ENCODE data around the gene DLG2.
"Not testable (repeated sequence)": the region's sequence is repeated elsewhere in the genome, so short reads cannot be mapped to it uniquely, and the experiment has no call there.

The DLG2 gene

DNA sequence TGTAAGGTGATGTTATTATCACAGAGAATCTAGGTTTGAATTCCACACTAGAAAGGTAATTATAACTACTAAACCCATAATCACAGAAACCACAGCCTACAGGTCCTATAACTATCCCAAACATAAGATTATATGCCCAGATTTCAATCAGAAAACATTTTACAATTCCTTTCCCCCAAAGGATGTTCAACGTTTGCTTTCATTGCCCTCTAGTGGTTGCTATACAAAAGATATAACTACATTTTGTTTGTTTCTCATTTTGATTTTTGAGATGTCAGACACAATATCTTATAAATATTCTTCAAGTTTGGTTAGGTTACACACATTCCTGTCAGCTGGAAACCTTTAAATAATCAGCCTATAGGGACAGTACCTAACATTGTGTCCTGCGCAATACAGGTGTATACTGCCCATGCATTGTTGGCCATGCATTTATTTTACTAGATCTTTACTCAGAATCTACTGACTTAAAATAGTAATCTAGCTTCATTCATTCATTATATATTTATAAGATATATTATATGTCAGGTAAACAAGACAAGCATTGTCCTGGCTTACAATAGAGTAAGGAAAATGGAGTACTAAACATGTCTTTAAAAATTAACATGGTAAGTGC, 1810.5 kb downstream of the DLG2 start:
- no peak for DNase-seq

DNA sequence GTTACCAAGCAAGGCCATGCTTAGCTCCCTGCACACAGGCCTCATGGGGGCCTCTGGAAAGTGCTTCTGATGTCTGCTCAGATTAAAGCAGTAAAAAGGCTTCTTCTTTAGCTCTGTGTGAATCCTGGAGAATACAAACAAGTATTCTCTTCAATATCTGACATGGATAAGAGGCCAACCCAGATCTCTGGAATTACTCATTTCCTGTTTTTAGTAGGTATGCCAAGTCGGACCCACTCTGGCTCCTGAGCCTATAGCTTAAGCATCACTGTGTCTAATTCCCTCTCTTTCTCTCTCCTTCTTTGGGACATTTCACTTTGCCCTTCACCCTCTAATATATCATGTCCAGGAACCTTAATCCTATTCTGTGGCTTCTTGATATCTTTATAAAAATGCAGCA, 1811.4 kb downstream of the DLG2 start:
- no peak for DNase-seq

DNA sequence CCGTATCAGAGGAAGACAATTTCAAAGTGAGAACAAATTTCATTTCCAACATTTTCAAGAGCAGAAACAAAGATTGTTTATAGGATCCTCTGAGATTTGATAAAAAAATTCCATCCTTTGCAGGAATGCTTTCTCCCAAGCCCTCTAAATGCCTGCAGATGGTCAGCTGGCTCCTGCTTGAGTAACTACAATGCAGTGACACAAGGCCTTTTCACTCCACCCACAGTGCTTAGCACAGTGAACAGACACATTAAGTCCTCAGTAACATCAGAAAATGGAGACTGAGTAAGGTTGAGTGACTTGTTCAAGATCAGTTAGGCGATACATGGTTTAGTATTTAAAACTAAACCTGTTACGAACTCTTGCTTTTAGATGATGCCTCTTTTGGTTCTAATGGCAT, 1813.8 kb downstream of the DLG2 start:
- no peak for DNase-seq

DNA sequence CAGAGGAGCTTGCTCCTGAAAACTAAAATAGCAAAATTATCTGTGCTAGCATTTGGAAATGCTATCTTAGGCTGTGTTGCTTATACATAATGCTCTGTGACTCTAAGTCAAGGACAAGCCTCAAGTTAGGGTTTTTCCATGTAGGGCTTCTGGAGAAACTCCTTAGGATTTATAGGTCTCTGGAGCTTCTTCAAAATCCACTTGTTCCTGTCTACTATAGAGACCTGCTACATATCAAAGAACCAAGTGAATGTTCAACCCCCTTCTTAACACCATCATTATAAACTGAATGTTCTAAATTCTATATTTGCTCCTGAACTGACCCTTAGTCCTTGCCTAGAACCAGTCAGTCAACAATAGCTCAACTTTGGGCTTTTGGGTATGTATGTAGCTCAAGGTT, 1817.9 kb downstream of the DLG2 start:
- DNase-seq, result no peak

DNA sequence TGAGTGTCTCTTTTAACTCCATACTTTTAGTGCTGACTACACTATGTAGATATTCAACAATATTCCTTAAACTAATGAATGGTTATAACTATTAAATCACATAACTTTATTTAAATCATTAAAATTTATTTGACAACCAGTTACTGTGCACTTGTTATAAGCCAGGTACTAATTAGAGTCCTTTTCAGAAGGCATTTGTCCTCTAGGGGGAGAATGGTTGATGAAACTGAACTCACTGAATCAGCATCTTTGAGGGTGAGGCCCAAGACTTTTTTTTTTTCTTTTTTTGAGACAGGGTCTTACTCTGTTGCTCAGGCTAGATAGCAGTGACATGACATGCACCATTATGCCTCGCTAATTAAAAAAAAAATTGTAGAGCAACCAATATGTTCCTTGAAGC, 1825.3 kb downstream of the DLG2 start:
- DNase-seq, result no peak

DNA sequence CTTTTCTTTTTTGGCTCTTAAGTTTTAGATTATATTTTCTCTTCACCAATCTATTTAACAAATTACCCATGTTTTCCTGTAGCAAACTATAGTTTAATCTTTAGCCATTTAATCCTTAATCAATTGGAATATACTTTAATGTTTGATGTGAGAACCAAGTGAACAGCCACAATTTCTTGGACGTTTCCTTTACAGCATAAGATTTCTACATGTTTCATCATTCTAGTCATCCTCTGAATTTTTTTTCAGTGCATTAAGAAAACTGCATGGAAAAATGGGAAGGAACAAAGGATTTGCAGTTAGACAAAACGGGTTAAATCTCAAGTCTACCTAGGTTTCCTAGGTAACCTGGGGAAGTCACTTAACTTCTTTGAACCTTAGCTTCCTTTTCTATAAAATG, 1833.8 kb downstream of the DLG2 start:
- DNase-seq, result no peak

DNA sequence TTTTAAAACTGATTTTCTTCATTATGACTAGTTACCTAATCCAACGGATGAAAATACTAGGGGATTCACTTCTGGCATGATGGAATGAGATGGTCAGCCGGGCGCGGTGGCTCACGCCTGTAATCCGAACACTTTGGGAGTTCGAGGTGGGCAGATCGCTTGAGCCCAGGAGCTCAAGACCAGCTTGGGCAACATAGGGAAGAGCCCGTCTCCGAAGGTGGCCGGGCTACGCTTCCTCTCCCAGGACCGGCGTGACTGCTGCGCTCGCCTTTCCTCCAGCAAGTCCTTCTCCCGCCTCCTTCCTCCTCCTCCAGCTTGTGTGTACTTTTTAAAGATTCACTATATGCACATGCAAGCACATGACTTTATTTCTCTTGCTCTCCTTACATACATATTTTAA, 1835.6 kb downstream of the DLG2 start:
- DNase-seq, result no peak

DNA sequence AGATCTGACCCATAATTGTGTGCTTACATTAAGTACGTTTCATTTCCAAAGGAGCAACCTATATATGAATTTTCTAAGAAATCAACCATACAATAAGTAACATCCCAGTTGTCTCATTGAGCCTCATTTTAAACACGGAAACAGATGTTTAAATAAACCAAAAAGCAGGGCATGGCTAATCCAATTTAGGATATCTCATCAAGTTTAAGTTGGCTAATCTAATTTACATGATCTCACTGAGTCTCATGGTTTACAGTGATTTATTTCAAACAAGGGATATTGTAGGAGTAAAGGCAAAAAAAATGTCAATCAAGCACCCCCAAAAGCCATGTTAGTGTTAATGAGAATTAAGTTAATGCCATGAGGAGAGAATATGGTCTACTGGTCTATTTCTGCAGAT, 1841.2 kb downstream of the DLG2 start:
- no peak for DNase-seq

DNA sequence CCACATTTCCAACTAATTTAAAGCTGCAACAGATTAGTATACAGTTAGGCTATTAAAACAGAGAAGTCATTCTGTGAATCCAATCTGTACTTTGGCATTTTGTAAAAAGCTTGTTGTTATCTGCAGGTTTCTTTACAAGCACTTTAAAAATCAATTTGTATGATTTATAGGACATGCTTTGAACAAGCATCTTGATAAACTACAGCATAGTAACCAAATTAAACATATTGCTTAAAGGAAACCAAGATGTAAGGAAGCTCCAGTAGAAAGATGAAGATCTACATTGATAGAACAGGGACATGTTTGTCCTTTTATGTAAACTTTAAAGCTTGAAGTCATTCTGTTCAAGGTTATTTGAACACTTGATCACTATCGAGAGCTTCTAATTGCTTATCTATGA, 1842.7 kb downstream of the DLG2 start:
- DNase-seq, result no peak

DNA sequence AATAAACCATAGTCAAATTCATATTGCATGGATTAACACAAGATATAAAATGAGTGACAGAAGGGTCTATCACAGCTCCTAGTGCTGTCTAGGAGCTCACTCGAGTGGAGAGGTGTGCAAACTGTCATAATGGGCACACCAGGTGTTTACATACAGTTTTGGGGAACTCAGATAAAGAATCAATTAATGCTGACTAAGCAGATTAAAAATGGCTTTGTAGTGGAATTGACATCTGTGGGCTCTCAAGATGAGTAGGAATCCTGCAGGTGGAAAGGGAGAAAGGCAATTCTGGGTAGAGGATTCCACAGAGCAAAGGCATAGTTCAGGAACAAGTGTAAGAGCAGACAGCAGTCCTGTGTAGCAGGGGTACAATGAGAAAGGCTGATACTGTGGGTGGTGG, 1844.8 kb downstream of the DLG2 start:
- DNase-seq, result no peak

DNA sequence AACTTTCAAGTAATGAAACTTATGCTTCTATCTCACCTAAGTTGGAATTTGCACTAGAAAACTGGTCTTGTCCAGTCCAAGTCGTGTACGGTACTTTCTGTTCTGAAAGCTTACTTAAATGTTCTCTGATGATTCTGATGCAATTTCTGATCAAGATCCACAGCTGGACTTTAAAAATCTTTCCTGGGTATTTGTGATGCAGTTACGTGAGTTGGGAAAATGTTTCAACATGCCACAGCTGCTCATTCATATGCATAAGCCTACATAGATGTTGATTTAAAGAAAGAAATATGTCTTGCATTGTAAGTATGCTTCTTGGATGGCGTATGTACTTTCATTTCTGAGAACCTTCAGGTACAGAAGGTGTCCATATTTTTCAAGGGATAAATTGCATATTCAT, 1847.3 kb downstream of the DLG2 start:
- DNase-seq, result no peak

DNA sequence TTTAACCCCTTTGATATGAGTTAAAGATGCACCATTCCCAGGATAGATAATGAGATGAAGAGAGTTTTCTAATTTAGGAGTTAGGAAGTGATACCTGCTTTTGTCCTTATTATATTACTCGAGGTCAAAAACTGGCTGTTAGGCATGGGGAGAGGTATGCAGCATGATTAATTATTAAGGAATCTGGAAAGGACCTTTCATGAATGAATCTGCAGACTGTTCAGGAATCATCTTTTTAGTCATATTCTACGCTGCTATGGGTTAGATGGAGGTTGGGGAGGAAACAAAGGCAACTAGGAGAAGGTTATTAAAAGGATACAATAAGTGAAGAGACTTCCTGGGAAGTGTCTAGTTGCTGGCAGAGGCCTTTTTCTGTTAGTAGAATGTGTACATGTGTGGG, 1848.5 kb downstream of the DLG2 start:
- DNase-seq, result no peak

DNA sequence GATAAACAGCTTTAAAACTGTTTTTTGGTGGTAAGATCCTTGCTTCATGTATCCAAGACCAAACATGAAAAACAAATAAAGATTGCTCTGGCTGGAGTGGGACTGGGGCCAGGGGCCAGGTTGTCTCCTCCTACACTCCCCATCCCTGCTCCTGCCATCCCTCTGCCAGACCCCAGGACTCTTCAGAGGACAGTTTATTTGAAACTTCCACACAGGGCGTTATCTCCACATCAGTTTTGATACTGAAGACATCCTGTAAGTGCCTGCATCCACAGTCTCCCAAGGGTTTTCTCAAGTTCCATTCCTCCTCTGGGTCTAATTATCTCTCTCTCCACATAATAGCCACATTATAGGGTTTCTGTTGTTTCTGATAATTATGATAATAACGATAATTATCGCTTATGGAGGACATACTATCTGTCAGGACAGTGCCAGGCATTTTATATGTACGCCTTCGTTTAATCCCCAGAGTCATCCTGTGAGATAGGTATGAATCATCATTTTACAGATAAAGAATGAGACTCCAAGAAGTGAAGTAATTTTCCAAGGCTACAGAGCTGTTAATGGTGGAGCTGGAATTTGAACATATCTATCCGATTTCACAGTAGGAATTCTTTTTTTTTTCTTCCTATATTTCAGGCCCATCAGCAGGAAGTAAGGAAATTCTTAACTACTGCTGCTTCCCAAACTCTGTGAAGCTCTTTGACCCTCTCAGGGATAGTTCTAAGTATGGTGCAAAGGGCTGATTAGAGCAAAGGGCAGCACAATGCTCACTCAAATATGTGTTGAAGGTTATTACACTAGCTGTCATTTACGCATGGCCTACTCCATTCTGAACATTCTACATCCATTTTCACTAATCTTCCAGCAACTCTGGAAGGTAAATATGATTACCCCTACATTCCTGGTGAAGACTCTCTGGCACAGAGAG, 1852.9 kb downstream of the DLG2 start:
- no peak for DNase-seq

DNA sequence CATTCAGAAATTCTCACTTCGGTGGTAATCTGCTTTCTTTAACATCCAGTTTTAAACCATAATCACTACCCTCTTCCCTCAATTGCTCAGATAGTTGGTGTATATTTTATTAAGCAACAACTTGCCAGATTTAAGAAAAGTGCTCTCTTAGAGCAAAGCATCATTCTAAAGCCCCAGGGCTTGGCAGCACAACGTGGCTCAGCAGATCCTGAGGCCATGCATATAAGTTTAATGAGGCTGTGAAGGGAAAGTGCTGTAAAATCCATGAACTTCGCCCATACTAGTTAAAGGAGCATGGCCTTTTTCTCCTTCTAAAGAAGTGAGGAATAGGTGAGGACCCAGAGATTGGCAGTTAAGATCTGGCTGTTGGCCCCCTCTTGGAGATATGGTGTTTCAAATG, 1858.7 kb downstream of the DLG2 start:
- DNase-seq, result no peak

DNA sequence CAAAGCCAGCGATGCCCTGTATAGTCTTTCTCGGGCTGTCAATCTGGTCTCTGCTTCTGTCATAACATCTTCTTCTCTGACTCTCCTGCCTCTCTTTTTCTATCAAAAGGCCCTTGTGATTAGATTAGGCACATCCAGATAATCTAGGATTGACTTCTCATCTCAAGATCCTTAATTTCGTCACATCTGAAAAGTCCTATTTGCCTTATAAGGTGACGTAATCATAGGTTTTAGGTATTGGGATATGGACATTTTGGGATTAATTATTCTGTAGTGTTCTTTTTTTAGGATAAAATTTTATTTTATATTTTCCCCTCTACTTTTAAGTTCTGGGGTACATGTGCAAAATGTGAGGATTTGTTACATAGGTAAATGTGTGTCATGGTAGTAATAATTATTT, 1860.2 kb downstream of the DLG2 start:
- DNase-seq, result no peak

DNA sequence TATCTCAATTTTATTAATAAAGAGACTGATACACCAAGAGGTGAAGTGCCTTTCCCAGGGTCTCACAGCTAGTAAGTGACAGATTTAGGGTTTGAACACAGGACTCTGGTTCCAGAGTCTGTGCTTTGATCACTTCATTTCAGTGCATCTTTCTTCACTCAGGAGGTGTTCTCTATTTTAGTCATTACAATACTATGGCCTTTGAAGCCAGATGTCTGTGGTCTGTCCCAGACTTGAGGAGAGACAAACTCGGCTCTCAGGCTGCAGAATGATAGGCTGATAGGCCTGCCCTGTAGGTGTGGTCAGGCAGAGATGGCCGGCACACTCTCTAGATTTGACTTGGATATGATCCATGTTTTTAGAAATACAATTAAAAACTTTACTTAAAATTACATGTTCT, 1862.5 kb downstream of the DLG2 start:
- DNase-seq, result no peak

DNA sequence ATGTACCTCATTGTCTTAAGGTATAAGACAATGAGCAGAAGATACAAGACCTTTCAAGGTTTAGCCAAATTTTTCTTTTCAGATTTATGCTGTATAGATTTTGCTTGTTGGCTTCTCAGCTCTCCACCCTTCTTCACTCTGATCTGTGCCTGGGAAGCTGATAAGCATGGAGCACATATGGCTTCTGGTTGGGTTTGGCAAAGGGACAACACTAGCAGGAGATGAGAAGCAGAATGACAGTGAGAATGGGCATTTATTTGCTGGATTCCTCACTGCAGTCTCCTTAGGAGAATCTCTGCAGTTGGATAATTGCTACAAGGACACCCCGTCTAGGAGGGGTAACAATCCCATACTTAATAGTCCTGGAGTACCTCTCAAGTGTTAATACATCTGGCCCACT, 1866.2 kb downstream of the DLG2 start:
- DNase-seq, result no peak

DNA sequence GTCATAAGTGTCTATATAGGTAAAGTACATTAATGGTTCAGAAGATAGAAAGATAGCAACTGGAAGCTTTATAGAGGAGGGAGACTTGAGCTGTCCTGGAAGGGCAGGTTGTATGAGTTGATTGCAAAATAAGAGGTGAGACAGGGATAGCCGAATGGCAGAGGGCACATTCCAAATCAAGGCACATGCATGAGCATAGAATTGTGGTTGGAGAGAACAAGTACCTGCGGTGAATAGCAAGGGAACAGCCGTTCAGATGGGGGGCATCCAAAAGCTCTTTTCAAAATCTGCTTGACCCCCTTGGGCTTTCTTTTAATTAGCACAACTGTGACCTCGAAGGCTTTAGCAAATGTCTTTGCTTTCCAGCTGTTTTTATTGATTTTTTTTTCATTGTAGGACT, 1868.0 kb downstream of the DLG2 start:
- no peak for DNase-seq

DNA sequence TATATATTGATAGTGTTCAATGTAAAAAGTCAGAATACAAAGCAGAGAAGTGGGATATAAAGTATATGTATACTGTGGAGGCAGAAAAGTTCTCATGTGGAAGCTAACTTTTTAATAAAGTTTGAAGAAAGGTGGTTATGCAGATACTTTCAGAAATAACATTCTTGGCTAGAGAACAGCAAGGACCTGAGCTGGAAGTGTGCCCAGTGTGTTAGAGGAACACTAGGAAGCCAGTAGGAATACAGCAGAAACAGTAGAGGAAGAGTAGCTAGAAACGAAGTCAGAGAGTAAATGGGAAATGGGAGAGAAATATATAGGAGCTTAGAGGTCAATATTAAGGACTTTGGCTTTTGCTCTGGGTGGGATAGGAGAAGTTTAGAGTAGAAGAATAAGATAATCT, 1876.1 kb downstream of the DLG2 start:
- no peak for DNase-seq

DNA sequence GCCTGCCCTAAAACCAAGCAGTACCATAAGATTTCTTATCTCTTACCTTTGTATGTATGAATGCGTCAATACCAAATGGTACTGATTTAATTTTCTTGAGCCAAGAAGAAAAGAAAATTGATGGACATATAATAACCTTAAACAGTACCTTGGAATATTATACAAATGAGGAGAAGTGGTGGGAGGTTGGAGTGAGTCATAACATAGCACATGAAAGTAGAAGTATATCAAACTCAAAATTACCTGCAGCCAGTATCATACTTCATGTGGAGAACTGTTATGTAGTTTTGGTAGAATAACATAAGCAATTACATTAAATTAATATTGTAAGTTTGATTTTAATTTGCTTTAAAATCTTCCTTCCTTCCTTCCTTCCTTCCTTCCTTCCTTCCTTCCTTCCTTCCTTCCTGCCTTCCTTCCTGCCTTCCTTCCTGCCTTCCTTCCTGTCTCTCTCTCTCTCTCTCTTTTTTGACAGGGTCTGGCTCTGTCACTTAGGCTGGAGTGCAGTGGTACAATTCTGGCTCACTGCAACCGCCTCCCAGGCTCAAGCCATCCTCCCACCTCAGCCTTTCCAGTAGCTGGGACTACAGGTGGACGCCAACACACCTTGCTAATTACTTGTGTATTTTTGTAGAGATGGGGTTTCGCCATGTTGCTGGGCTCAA, 1880.1 kb downstream of the DLG2 start:
- no peak for DNase-seq

DNA sequence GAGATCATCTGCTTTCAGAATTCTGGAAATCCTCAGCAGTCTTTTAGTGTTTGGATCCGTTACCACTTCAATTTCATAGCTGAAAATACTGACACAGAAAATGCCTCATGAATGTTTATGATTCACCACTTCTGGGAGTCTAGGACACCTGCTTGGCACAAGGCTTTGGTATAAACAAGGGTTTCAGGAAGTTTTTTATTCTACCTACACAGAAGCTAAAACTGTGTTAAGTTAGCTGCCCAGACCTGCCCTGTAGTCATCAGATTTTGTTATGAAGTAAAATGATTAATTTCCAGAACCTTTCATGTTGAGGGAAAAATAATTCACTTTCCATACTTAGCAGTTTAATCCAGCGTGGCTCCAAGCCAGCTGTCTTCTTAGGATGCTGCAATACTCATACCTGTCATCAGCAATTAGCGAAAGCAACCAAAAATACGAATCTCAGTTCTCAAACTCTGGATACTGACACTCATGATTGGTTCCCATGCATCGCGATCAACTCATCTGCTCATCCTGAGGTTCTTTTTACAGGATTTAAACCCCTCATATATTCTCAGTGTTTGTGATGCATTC, 1882.4 kb downstream of the DLG2 start:
- DNase-seq, result no peak

DNA sequence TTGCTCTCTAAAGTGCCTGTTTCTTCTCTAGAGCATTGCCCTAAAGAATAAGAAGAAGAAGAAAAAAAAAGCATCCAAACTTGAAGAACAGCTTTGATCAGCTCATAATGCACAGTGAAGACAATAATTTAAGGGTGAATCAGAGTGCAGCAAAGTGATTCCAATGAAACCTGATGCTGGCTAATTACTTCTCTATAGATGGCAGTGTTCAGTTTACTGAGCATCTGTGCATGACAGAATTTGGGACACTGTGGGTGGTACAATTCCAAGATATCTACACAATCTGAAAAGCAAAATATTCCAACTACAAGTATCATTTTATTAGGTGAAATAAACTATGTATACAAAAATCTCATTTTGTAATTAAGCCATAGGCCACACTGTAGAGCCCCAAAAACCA, 1890.5 kb downstream of the DLG2 start:
- DNase-seq, result no peak

DNA sequence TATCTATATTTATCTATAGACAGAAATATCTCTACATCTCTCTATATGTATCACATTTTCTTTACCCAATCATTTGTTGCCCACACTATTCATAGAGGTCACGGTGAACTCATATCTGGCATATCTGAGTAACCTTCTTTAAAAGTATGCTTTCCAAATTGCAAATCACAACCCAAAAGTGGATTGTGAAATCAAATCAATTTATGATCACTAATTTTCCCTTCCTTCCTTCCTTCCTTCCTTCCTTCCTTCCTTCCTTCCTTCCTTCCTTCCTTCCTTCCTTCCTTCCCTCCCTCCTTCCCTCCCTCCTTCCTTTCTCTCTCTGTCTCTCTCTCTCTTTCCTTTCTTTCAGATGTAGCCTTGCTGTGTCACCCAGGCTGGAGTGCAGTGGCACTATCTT, 1893.0 kb downstream of the DLG2 start:
- DNase-seq, result no peak

DNA sequence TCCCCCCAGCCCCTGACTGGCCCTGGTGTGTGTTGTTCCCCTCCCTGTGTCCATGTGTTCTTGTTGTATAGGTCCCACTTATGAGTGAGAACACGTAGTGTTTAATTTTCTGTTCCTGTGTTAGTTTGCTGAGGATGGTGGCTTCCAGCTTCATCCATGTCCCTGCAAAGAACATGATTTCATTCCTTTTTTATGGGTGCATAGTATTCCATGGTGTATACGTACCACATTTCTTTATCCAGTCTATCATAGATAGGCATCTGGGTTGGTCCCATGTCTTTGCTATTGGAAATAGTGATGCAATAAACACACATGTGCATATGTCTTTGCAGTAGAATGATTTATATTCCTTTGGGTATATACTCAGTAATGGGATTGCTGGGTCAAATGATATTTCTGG, 1895.9 kb downstream of the DLG2 start:
- DNase-seq, result not testable (repeated sequence)

Data from activated gamma-delta T cell treated with Interleukin-2 at 50 U/mL for 16 hours (primary cell).